Neuronal stem cell (in vitro differentiated cells): ENCODE results near the gene IL1F10.

Experiments used
- DNase-seq: peaks from one replicate; pipeline ENCODE4 v3.0.0-alpha.2; 2013; ENCODE audit warnings: low spot score
- H2AFZ ChIP-seq: one replicate; pipeline ENCODE4 v1.6.1; 2013; ENCODE audit warnings: mild to moderate bottlenecking, low read length, inconsistent platforms
- H2AK5ac ChIP-seq: 2 replicates; pipeline ENCODE4 v1.6.1; 2013; ENCODE audit warnings: low read depth, mild to moderate bottlenecking, inconsistent platforms, low read length, moderate library complexity, mixed read lengths
- H2BK120ac ChIP-seq: 2 replicates; pipeline ENCODE4 v1.6.1; 2013; ENCODE audit warnings: low read depth, mild to moderate bottlenecking, inconsistent platforms, low read length, moderate library complexity, mixed read lengths
- H2BK12ac ChIP-seq: one replicate; pipeline ENCODE4 v1.6.1; 2013; ENCODE audit warnings: low read length, inconsistent platforms
- H2BK15ac ChIP-seq: 2 replicates; pipeline ENCODE4 v1.6.1; 2013; ENCODE audit warnings: mild to moderate bottlenecking, low read length, inconsistent platforms, mixed read lengths
- H2BK5ac ChIP-seq: one replicate; pipeline ENCODE4 v1.6.1; 2013; ENCODE audit warnings: inconsistent platforms, mild to moderate bottlenecking, low read length, moderate library complexity
- H3K14ac ChIP-seq: one replicate; pipeline ENCODE4 v1.6.1; 2013; ENCODE audit warnings: low read length, inconsistent platforms
- H3K18ac ChIP-seq: 2 replicates; pipeline ENCODE4 v1.6.1; 2013; ENCODE audit warnings: low read length, inconsistent platforms
- H3K23ac ChIP-seq: 2 replicates; pipeline ENCODE4 v1.6.1; 2013; ENCODE audit warnings: low read depth, mild to moderate bottlenecking, mixed read lengths, low read length, inconsistent platforms; ENCODE audit not compliant: poor library complexity
- H3K27ac ChIP-seq: replicated peaks from 3 replicates; pipeline ENCODE4 v1.5.1; 2013; ENCODE audit warnings: low read length, inconsistent platforms
- H3K27me3 ChIP-seq, 3 experiments: 2 replicates each; pipeline ENCODE4 v1.6.1; 2013; ENCODE audit warnings: low read length in 3 of 3, mild to moderate bottlenecking in 2 of 3, inconsistent platforms in 1 of 3, low read depth in 1 of 3, mixed read lengths in 1 of 3, moderate library complexity in 1 of 3; ENCODE audit not compliant: control insufficient read depth in 3 of 3, insufficient read depth in 3 of 3
- H3K36me3 ChIP-seq, 2 donors: replicated peaks in 1 of 2; 2 replicates each; pipeline ENCODE4 v1.6.1; 2013; ENCODE audit warnings: low read length in 2 of 2; ENCODE audit not compliant: control insufficient read depth in 2 of 2, insufficient read depth in 2 of 2
- H3K4ac ChIP-seq: 2 replicates; pipeline ENCODE4 v1.6.1; 2013; ENCODE audit warnings: inconsistent platforms, mild to moderate bottlenecking, low read length, moderate library complexity
- H3K4me1 ChIP-seq, 2 donors: 1 replicate in 1 of 2; 2 replicates in 1 of 2; pipeline ENCODE4 v1.6.1; 2013; ENCODE audit warnings: low read length in 2 of 2, low read depth in 1 of 2; ENCODE audit not compliant: control insufficient read depth in 2 of 2, insufficient read depth in 1 of 2
- H3K4me2 ChIP-seq: one replicate; pipeline ENCODE4 v1.6.1; 2013; ENCODE audit warnings: mild to moderate bottlenecking, low read length, inconsistent platforms; ENCODE audit not compliant: insufficient read depth, poor library complexity, severe bottlenecking
- H3K4me3 ChIP-seq, 2 donors: 2 replicates each; pipeline ENCODE4 v1.5.1; 2013; ENCODE audit warnings: low read length in 2 of 2, mild to moderate bottlenecking in 2 of 2, inconsistent platforms in 1 of 2, moderate library complexity in 1 of 2
- H3K79me1 ChIP-seq: one replicate; pipeline ENCODE4 v1.6.1; 2013; ENCODE audit warnings: low read depth, mild to moderate bottlenecking, inconsistent platforms, low read length, moderate library complexity
- H3K9ac ChIP-seq: one replicate; pipeline ENCODE4 v1.6.1; 2013; ENCODE audit warnings: mild to moderate bottlenecking, low read depth, low read length, inconsistent platforms; ENCODE audit not compliant: poor library complexity
- H3K9me3 ChIP-seq, 2 donors: replicated peaks in 1 of 2; 2 replicates each; pipeline versions ENCODE3 to v1.6.1; 2013; ENCODE audit warnings: low read length in 2 of 2, mild to moderate bottlenecking in 2 of 2, inconsistent platforms in 1 of 2, low read depth in 1 of 2, mixed read lengths in 1 of 2, moderate library complexity in 1 of 2; ENCODE audit not compliant: control insufficient read depth in 2 of 2, insufficient read depth in 1 of 2
- H4K8ac ChIP-seq: one replicate; pipeline ENCODE4 v1.6.1; 2013; ENCODE audit warnings: low read depth, mild to moderate bottlenecking, inconsistent platforms, low read length, moderate library complexity
- H4K91ac ChIP-seq: one replicate; pipeline ENCODE4 v1.6.1; 2013; ENCODE audit warnings: low read length, low read depth, mild to moderate bottlenecking, inconsistent platforms; ENCODE audit not compliant: poor library complexity
- WGBS, 2 donors: extraction: QIAGEN DNeasy Blood & Tissue Kit; methylation state at CpG; one replicate each; pipeline ENCODE4 v1.1.7; 2013; ENCODE audit warnings: missing lambda C conversion rate in 2 of 2, mixed read lengths in 1 of 2; ENCODE audit not compliant: insufficient read length in 2 of 2, insufficient replicate concordance in 1 of 2; ENCODE audit errors: extremely low coverage in 2 of 2; 5-methylcytosine and 5-hydroxymethylcytosine counted together

The IL1F10 gene

GRCh38 chr2:113052396-113052917, 15.3 kb upstream of the IL1F10 start, which contains the start of gene IL36B:
TSS of gene IL36B (minus strand) at chr2:113052867.
- H3K4me1 ChIP-seq, result no peaks in the 10 kb centered on the region
- DNase-seq, result no peak
- WGBS, 2 donors, result no CpG with 5 or more reads among the region's 6 CpGs

GRCh38 chr2:113053666-113054065, 14.1 kb upstream of the IL1F10 start:
- DNase-seq, result no peak
- WGBS, 2 donors, result no CpG with 5 or more reads among the region's 3 CpGs

More at GRCh38 chr2:113052396-113052917, 15.3 kb upstream of the IL1F10 start, which contains the start of gene IL36B:
- no peak within 1 kb of the TSS for H2BK5ac ChIP-seq
- no peak within 1 kb of the TSS for H3K23ac ChIP-seq
- H3K79me1 ChIP-seq, result no peaks in the 10 kb centered on the region
- no peak within 1 kb of the TSS for H2AK5ac ChIP-seq
- H3K36me3 ChIP-seq, result no peaks in the 10 kb centered on the region
- H3K14ac ChIP-seq, result no peak within 1 kb of the TSS
- H3K27ac ChIP-seq, result no peak within 1 kb of the TSS
- H3K9ac ChIP-seq, result no peak within 1 kb of the TSS
- H2BK120ac ChIP-seq, result no peak within 1 kb of the TSS
- peaks cover 0 to 4% of the 10 kb centered on the region in 2 donors for H3K9me3 ChIP-seq
- no peak within 1 kb of the TSS for H3K4me2 ChIP-seq
- H4K8ac ChIP-seq, result no peak within 1 kb of the TSS
- H3K4me3 ChIP-seq, result no peak within 1 kb of the TSS
- no peak within 1 kb of the TSS for H3K18ac ChIP-seq
- no peak within 1 kb of the TSS for H3K4ac ChIP-seq
- H2BK15ac ChIP-seq, result no peak within 1 kb of the TSS
- H2BK12ac ChIP-seq, result no peak within 1 kb of the TSS
- H3K27me3 ChIP-seq, result no peaks in the 10 kb centered on the region
- no peak within 1 kb of the TSS for H2AFZ ChIP-seq
- no peak within 1 kb of the TSS for H4K91ac ChIP-seq

GRCh38 chr2:113054066-113054465, 13.7 kb upstream of the IL1F10 start:
- Histone ChIP-seq H4K91ac (no peak overlapping the region), H2BK120ac (no peak overlapping the region), H3K4me1 (no peaks in the 10 kb centered on the region), H3K27me3 (no peaks in the 10 kb centered on the region), H3K9me3 (peaks cover 0 to 4% of the 10 kb centered on the region in 2 donors), H3K18ac (no peak overlapping the region), H4K8ac (no peak overlapping the region), H3K9ac (no peak overlapping the region), H2AFZ (no peak overlapping the region), H3K79me1 (no peaks in the 10 kb centered on the region), H2BK15ac (no peak overlapping the region), H3K4me3 (no peak overlapping the region), H2BK12ac (no peak overlapping the region), H3K23ac (no peak overlapping the region), H2BK5ac (no peak overlapping the region), H3K14ac (no peak overlapping the region), H3K4ac (no peak overlapping the region), H3K36me3 (no peaks in the 10 kb centered on the region), H3K4me2 (no peak overlapping the region), H2AK5ac (no peak overlapping the region), H3K27ac (no peak overlapping the region)
- DNase-seq, result no peak

More at GRCh38 chr2:113053666-113054065, 14.1 kb upstream of the IL1F10 start:
- H3K4me1 ChIP-seq, result no peaks in the 10 kb centered on the region
- no peak overlapping the region for H2BK12ac ChIP-seq
- no peak overlapping the region for H2AFZ ChIP-seq
- H3K23ac ChIP-seq, result no peak overlapping the region
- H3K4me3 ChIP-seq, result no peak overlapping the region
- H3K9ac ChIP-seq, result no peak overlapping the region
- H2BK15ac ChIP-seq, result no peak overlapping the region
- no peaks in the 10 kb centered on the region for H3K36me3 ChIP-seq
- no peak overlapping the region for H4K91ac ChIP-seq
- H3K79me1 ChIP-seq, result no peaks in the 10 kb centered on the region
- H2BK120ac ChIP-seq, result no peak overlapping the region
- H3K18ac ChIP-seq, result no peak overlapping the region
- no peak overlapping the region for H2AK5ac ChIP-seq
- no peaks in the 10 kb centered on the region for H3K27me3 ChIP-seq
- no peak overlapping the region for H4K8ac ChIP-seq
- no peak overlapping the region for H3K4me2 ChIP-seq
- no peak overlapping the region for H3K4ac ChIP-seq
- peaks cover 0 to 4% of the 10 kb centered on the region in 2 donors for H3K9me3 ChIP-seq
- no peak overlapping the region for H3K14ac ChIP-seq
- no peak overlapping the region for H2BK5ac ChIP-seq
- H3K27ac ChIP-seq, result no peak overlapping the region

GRCh38 chr2:113056521-113056920, 11.2 kb upstream of the IL1F10 start:
- H3K4me3 ChIP-seq, result no peak overlapping the region
- H3K23ac ChIP-seq, result no peak overlapping the region
- no peak overlapping the region for H3K27ac ChIP-seq
- DNase-seq, result no peak
- H2BK15ac ChIP-seq, result no peak overlapping the region
- H3K4ac ChIP-seq, result no peak overlapping the region
- H3K9me3 ChIP-seq, result peaks cover 0 to 2% of the 10 kb centered on the region in 2 donors
- no peak overlapping the region for H2BK120ac ChIP-seq
- H2AFZ ChIP-seq, result no peak overlapping the region
- H3K79me1 ChIP-seq, result no peaks in the 10 kb centered on the region
- no peak overlapping the region for H2AK5ac ChIP-seq
- no peak overlapping the region for H4K8ac ChIP-seq
- no peaks in the 10 kb centered on the region for H3K36me3 ChIP-seq
- no peak overlapping the region for H3K9ac ChIP-seq
- H3K18ac ChIP-seq, result no peak overlapping the region
- H3K27me3 ChIP-seq, result peaks cover 0 to 3% (median 0%) of the 10 kb centered on the region in 3 experiments
- no peak overlapping the region for H2BK12ac ChIP-seq
- H3K14ac ChIP-seq, result no peak overlapping the region
- H3K4me1 ChIP-seq, result peaks cover 0 to 1% of the 10 kb centered on the region in 2 donors
- no peak overlapping the region for H3K4me2 ChIP-seq
- WGBS, 2 donors, result no CpG with 5 or more reads among the region's 1 CpG
- H2BK5ac ChIP-seq, result no peak overlapping the region
- no peak overlapping the region for H4K91ac ChIP-seq
